ENCODE data around the gene WDR38. TPM values are rescaled to one million over a fixed set of nuclear protein-coding genes. Genes with fewer than 3 reads are reported as not detected.

The WDR38 gene, protein sequence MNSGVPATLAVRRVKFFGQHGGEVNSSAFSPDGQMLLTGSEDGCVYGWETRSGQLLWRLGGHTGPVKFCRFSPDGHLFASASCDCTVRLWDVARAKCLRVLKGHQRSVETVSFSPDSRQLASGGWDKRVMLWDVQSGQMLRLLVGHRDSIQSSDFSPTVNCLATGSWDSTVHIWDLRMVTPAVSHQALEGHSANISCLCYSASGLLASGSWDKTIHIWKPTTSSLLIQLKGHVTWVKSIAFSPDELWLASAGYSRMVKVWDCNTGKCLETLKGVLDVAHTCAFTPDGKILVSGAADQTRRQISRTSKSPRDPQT
- under 1 TPM in 1 of 3 donors, not detected in 2; 0.33 TPM for total RNA-seq

GRCh38 chr9:124852829-124853531 lies at the start of gene WDR38:
Gene WDR38 (plus strand): TSS chr9:124853460. CDS start chr9:124853532, 72 bp downstream.
- Histone ChIP-seq H3K27ac (peak within 1 kb of the TSS; percentile 22 to 67), H3K27me3 (no peaks in the 10 kb centered on the region), H3K9me3 (no peaks in the 10 kb centered on the region), H3K4me3 (peak within 1 kb of the TSS; percentile 42 to 66 (median 51)), H3K4me1 (peaks cover 0 to 7% of the 10 kb centered on the region in 2 donors), H3K36me3 (peaks cover 3% of the 10 kb centered on the region)
- DNase-seq (ENCODE audit: low spot score in 2 of 2) = peak; percentile 65 to 69
- intact Hi-C loops (cut with DNase I; ENCODE audit: low total_unique reads) = loop anchor here (2.0 kb wide), 1 partner anchor 80 kb away; no protein-coding TSS in a partner anchor
- TF ChIP-seq POLR2A (IDR thresholded peaks at IDR 0.05) (no peak), POLR2AphosphoS5 (IDR thresholded peaks at IDR 0.05) (peak in 2 of 3 donors; percentile 28 to 34)
- TF ChIP-seq, protein P1, sequence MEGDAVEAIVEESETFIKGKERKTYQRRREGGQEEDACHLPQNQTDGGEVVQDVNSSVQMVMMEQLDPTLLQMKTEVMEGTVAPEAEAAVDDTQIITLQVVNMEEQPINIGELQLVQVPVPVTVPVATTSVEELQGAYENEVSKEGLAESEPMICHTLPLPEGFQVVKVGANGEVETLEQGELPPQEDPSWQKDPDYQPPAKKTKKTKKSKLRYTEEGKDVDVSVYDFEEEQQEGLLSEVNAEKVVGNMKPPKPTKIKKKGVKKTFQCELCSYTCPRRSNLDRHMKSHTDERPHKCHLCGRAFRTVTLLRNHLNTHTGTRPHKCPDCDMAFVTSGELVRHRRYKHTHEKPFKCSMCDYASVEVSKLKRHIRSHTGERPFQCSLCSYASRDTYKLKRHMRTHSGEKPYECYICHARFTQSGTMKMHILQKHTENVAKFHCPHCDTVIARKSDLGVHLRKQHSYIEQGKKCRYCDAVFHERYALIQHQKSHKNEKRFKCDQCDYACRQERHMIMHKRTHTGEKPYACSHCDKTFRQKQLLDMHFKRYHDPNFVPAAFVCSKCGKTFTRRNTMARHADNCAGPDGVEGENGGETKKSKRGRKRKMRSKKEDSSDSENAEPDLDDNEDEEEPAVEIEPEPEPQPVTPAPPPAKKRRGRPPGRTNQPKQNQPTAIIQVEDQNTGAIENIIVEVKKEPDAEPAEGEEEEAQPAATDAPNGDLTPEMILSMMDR (IDR thresholded peaks at IDR 0.05) = peak; percentile 94 to 100 (median 97)

- Histone ChIP-seq H3K9me3 (no peaks in the 10 kb centered on the region), H3K4me1 (no peaks in the 10 kb centered on the region), H3K36me3 (no peaks in the 10 kb centered on the region), H3K27ac (no peak overlapping the region), H3K4me3 (no peak overlapping the region), H3K27me3 (no peaks in the 10 kb centered on the region)
- intact Hi-C loops (cut with DNase I; ENCODE audit: low total_unique reads) = loop anchor here (1.0 kb wide), 1 partner anchor 27 kb away; the partner anchor contains the start of gene OLFML2A
- TF ChIP-seq POLR2A (IDR thresholded peaks at IDR 0.05) (no peak), POLR2AphosphoS5 (IDR thresholded peaks at IDR 0.05) (no peak)
- TF ChIP-seq, protein P1 (IDR thresholded peaks at IDR 0.05) = no peak
- no peak for DNase-seq (ENCODE audit: low spot score in 2 of 2)
These were observed 49.3 kb upstream of the WDR38 start for GRCh38 chr9:124803911-124804310.

DNA sequence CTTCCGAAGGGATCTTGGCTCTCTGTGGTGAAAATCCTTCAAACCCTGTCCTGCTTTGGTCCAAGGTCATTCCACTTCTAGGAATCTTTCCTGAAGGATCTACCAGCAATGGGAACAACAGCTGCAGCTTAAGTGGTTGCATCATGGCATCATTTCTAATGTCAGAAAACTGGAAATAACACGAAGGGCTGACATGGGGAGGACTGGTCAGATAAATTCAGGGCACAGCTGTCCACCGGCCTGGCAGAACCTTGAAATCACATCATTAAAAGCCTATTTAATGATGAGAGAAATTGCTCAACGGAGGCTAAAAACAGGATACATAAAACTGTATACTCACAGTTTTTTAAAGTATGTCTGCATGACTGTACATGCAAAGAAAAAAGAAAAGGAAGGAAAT lies 48.1 kb upstream of the WDR38 start:
- no peak for DNase-seq (ENCODE audit: low spot score in 2 of 2)
- intact Hi-C loops (cut with DNase I; ENCODE audit: low total_unique reads) = no loop called here
- H3K9me3 ChIP-seq = no peaks in the 10 kb centered on the region
- H3K4me3 ChIP-seq = no peak overlapping the region
- no peak overlapping the region for H3K27ac ChIP-seq
- no peaks in the 10 kb centered on the region for H3K4me1 ChIP-seq
- TF ChIP-seq POLR2A (IDR thresholded peaks at IDR 0.05) (no peak), POLR2AphosphoS5 (IDR thresholded peaks at IDR 0.05) (no peak)
- TF ChIP-seq, protein P1 (IDR thresholded peaks at IDR 0.05) = no peak
- no peaks in the 10 kb centered on the region for H3K36me3 ChIP-seq
- H3K27me3 ChIP-seq = no peaks in the 10 kb centered on the region

DNA sequence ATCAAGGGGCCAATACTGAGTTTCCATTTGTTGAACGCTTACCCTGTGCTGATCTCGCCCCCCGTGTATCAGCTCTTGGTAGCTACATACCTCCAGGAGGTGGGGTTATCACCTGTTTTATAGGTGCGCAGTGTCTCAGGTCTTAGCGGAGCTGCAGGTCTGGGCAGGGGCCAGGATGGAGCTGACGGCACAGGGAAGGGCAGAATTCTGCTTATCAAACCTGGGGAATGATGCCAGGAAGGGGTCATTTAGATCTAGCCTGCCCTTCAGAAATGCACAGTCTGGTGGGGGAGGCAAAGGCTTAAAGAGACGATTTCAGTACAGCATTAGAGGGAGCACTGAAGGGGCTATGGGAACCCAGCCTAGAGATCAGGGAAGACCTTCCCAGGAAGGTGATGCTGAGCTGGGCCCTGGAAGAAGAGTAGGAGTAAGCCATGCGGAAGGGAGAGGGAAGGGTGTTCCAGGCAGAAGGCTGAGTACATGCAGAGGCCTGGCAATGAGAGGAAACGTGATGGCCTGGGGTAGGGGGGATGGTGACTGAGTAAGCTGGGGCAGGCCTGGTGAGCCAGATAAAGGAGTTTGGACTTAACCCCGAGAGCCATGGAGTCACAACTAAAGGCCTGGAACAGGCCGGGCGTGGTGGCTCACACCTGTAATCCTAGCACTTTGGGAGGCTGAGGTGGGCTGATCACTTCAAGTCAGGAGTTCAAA lies 44.9 kb upstream of the WDR38 start:
- H3K27me3 ChIP-seq = no peaks in the 10 kb centered on the region
- H3K4me1 ChIP-seq = peaks cover 0 to 5% of the 10 kb centered on the region in 2 donors
- intact Hi-C loops (cut with DNase I; ENCODE audit: low total_unique reads) = no loop called here
- H3K9me3 ChIP-seq = no peaks in the 10 kb centered on the region
- no peak for DNase-seq (ENCODE audit: low spot score in 2 of 2)
- H3K4me3 ChIP-seq = no peak overlapping the region
- TF ChIP-seq POLR2A (IDR thresholded peaks at IDR 0.05) (no peak), POLR2AphosphoS5 (IDR thresholded peaks at IDR 0.05) (no peak)
- TF ChIP-seq, protein P1 (IDR thresholded peaks at IDR 0.05) = no peak
- H3K36me3 ChIP-seq = no peaks in the 10 kb centered on the region
- H3K27ac ChIP-seq = no peak overlapping the region

Measured in breast epithelium (tissue), 4 donors.